ENCODE measurements around the gene NRSN2. TPM values are rescaled to one million over a fixed set of nuclear protein-coding genes. Genes with fewer than 3 reads are reported as not detected.
"Not testable (repeated sequence)": the region's sequence is repeated elsewhere in the genome, so short reads cannot be mapped to it uniquely, and the experiment has no call there.

NRSN2 gene
- total and polyA plus RNA-seq, 8 donors: 31.9 to 41.5 (median 37.1) TPM

DNA sequence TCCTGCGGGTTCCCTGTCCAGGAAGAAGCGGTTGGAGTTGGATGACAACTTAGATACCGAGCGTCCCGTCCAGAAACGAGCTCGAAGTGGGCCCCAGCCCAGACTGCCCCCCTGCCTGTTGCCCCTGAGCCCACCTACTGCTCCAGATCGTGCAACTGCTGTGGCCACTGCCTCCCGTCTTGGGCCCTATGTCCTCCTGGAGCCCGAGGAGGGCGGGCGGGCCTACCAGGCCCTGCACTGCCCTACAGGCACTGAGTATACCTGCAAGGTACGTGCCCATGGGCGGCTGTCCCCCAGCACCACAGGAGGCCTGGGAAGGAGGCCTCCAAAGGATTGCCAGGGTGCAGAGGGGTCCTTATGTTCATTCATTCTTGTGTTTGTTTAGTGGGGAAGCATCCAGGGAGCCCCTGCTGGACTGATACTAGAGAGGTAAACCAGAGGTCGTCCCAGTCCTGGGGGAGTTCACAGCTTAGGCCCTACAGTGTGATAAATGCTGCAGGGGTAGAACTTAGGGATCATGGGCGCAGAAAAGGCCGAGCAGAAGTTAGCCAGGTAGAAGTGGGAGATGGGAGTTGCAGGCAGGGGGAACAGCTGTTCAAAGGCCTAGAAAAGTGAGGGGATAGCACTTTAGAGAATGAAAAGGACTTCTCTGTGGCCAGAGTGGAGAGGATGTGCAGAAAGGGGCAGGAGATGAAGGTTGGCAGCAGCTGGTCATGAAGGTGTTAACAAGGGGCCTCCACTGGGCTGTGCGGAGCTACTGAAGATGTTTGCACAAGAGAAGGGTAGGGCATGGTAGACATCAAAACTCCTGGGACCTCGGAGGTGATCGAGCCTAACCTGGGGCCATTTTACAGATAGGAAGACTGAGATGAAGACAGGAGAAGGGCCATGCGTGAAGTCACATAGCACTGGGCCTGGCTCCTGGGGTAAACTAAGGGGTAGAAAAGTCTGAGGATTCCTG is 41.4 kb downstream of the NRSN2 start:
- Histone ChIP-seq H3K4me3 (no peak overlapping the region), H3K27ac (no peak overlapping the region), H3K27me3 (no peaks in the 10 kb centered on the region), H3K9me3 (no peaks in the 10 kb centered on the region), H3K4me1 (no peaks in the 10 kb centered on the region), H3K36me3 (peaks cover 0 to 59% of the 10 kb centered on the region in 2 donors)
- ATAC-seq (no peak), DNase-seq (no peak)
- intact Hi-C loops (cut with DNase I): no loop called here
- TF ChIP-seq, protein P1, sequence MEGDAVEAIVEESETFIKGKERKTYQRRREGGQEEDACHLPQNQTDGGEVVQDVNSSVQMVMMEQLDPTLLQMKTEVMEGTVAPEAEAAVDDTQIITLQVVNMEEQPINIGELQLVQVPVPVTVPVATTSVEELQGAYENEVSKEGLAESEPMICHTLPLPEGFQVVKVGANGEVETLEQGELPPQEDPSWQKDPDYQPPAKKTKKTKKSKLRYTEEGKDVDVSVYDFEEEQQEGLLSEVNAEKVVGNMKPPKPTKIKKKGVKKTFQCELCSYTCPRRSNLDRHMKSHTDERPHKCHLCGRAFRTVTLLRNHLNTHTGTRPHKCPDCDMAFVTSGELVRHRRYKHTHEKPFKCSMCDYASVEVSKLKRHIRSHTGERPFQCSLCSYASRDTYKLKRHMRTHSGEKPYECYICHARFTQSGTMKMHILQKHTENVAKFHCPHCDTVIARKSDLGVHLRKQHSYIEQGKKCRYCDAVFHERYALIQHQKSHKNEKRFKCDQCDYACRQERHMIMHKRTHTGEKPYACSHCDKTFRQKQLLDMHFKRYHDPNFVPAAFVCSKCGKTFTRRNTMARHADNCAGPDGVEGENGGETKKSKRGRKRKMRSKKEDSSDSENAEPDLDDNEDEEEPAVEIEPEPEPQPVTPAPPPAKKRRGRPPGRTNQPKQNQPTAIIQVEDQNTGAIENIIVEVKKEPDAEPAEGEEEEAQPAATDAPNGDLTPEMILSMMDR (IDR thresholded peaks at IDR 0.05): no peak

DNA sequence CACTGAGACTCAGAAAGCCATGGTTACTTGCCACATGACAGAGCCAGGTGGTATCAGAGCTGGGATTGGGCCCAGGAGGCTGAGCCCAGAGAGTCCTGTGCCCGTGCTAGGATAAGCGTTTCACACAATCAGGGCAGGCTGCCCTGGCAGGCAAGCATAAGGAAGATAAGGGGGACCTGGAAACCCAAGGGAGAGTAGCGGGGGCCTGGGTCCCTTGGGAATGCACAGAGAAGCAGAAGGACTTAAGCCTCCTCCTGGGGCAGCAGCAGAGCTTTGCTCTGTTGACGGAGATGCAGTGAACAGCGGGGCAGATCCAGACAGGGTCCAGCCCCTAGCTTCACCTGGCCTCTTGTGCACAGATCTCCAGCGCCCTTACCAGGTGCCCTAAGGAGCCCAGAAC is 42.3 kb downstream of the NRSN2 start:
- H3K36me3 ChIP-seq: peaks cover 0 to 68% of the 10 kb centered on the region in 2 donors
- no peak overlapping the region for H3K27ac ChIP-seq
- no peaks in the 10 kb centered on the region for H3K27me3 ChIP-seq
- H3K4me1 ChIP-seq: no peaks in the 10 kb centered on the region
- no peaks in the 10 kb centered on the region for H3K9me3 ChIP-seq
- DNase-seq: no peak
- no peak overlapping the region for H3K4me3 ChIP-seq
- intact Hi-C loops (cut with DNase I): no loop called here
- ATAC-seq: no peak
- TF ChIP-seq, protein P1 (IDR thresholded peaks at IDR 0.05): no peak

GRCh38 chr20:391041-391711 is 44.3 kb downstream of the NRSN2 start:
- TF ChIP-seq, protein P1 (IDR thresholded peaks at IDR 0.05): no peak
- no peaks in the 10 kb centered on the region for H3K9me3 ChIP-seq
- no peak overlapping the region for H3K27ac ChIP-seq
- no peak for DNase-seq
- H3K4me1 ChIP-seq: no peaks in the 10 kb centered on the region
- ATAC-seq: no peak
- H3K27me3 ChIP-seq: no peaks in the 10 kb centered on the region
- intact Hi-C loops (cut with DNase I): no loop called here
- peaks cover 0 to 87% of the 10 kb centered on the region in 2 donors for H3K36me3 ChIP-seq
- no peak overlapping the region for H3K4me3 ChIP-seq

GRCh38 chr20:393296-393695 is 46.4 kb downstream of the NRSN2 start:
- H3K9me3 ChIP-seq; H3K4me3 ChIP-seq; ATAC-seq; intact Hi-C loops (cut with DNase I); H3K27ac ChIP-seq; H3K4me1 ChIP-seq; H3K27me3 ChIP-seq; DNase-seq: not testable (repeated sequence)
- H3K36me3 ChIP-seq: peaks cover 0 to 100% of the 10 kb centered on the region in 2 donors

- H3K9me3 ChIP-seq: no peaks in the 10 kb centered on the region
- no peaks in the 10 kb centered on the region for H3K27me3 ChIP-seq
- intact Hi-C loops (cut with DNase I): no loop called here
- H3K27ac ChIP-seq: no peak overlapping the region
- TF ChIP-seq, protein P1 (IDR thresholded peaks at IDR 0.05): no peak
- H3K36me3 ChIP-seq: peaks cover 0 to 77% of the 10 kb centered on the region in 2 donors
- no peak for ATAC-seq
- H3K4me1 ChIP-seq: no peaks in the 10 kb centered on the region
- DNase-seq: no peak
- no peak overlapping the region for H3K4me3 ChIP-seq
Measured at GRCh38 chr20:396252-396618, 49.3 kb downstream of the NRSN2 start.

Measured in left lung (tissue), 10 donors.